GM12874 (cell line): ENCODE data around the gene RPRD1B.

Source experiments
- TF ChIP-seq, protein P1 (sequence below): IDR thresholded peaks from 2 replicates; pipeline ENCODE4 v1.5.1; 2011; ENCODE audit warnings: low read depth, mild to moderate bottlenecking, control low read depth, low read length, moderate library complexity; ENCODE audit not compliant: insufficient read depth

The RPRD1B gene

DNA sequence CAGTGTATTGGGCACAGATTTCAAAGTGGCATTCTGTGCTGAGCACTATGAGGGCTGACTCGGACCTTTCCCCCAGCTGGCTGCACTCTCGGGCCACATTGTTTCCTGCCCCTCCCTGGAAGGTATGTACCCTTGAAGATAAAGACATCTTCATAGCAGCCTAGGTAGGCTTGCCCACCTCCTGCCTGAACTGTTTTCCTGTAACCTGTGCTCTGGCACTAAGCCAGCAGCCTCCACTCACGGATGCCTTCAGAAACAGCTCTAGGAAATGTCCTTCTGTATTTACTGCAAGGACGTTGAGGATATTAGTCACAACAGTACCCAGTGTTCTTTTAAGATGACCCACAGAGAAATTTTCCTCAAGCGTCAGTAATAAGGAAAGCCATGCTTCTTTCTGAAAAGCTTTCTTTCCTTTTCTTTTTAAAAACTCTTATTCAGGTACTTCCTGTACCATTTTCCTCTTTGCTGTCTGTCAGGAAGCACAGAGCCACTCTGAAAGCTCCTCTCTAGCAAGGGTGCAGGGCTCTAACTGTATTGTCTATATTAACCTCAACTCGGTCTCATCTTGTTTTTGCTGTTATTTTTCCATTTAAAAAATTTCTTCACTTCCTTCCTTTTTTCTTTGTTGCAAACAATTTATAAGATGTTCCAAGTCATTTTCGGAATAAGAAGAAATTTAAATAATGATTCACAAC is 43.8 kb upstream of the RPRD1B start:
- TF ChIP-seq, protein P1, sequence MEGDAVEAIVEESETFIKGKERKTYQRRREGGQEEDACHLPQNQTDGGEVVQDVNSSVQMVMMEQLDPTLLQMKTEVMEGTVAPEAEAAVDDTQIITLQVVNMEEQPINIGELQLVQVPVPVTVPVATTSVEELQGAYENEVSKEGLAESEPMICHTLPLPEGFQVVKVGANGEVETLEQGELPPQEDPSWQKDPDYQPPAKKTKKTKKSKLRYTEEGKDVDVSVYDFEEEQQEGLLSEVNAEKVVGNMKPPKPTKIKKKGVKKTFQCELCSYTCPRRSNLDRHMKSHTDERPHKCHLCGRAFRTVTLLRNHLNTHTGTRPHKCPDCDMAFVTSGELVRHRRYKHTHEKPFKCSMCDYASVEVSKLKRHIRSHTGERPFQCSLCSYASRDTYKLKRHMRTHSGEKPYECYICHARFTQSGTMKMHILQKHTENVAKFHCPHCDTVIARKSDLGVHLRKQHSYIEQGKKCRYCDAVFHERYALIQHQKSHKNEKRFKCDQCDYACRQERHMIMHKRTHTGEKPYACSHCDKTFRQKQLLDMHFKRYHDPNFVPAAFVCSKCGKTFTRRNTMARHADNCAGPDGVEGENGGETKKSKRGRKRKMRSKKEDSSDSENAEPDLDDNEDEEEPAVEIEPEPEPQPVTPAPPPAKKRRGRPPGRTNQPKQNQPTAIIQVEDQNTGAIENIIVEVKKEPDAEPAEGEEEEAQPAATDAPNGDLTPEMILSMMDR: no peak

DNA sequence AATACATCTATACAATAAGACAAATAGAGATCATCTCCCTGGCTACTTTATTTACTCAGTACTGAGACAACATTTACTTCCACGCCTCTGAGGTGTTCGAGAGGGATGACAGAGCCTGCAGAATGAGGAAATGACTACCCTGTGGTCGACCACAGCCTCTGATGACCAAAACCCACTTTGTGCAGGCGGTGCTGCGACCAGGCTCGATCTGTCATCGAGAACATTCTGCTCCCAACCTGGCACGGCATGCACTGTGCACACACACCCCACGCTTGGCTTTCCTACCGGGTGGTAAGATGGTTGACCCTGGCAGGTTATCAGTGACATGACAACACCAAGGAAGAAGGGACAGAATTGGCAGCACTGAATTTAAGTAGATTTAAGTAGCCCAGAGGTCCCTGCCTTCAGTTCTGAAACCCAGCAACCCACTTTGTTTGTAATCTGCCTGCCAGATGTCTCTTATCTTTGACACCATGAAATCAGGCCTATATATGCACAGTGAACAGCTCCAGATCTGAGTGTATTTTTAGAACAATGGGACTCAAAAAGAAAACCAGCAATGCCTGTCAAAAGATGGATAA is 42.9 kb upstream of the RPRD1B start:
- TF ChIP-seq, protein P1: no peak

DNA sequence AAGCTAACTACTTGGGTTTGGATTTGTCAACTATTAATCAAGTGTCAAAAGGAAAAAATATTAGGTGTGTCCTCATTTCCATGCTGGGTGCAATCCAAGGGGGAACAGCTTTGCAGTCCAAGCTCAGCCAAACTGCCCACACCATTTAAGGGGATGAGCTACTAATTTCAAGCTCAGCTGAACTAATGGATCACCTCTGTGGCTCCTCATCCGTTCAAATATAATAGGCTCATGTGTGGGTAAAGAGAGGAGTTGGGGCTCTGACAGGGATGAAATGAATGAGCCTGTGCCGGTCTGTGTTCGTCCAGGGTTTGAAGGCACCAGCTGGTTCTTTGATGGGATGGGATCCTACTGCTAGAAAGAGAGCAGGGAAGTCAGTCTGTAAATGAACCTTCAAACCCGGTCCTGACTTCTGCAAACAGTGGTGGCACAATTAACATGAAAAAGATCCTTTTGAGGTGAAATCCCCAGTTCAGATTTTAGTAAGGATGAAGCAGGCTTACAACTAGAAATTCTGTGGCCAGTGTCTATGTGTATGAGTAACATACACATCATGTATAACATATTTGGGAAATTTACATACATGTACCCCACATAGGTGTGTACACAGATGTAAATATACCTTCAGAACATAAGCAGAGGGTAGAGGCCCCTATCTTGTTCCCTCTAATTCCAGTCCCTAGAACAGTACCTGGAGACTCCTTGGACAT is 42.2 kb upstream of the RPRD1B start:
- TF ChIP-seq, protein P1: no peak

DNA sequence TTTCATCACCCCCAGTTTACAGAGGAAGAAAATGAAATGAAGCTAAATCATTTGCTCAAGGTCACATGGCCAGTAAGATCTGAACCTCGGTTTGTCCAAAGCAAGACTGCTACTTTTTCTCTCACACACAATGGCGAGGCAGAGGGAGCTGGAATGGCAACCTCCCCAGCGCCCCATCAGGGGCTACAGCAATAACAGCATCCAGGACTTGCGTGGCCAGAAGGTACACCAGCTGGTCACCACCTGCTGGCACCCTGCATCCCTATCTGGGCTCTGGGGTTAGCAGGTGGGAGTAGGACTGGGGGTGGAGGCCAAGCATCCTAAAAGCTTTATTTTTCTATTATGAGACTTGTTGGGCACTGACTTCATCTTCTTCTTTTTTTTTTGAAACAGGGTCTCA is 41.6 kb upstream of the RPRD1B start:
- TF ChIP-seq, protein P1: no peak

DNA sequence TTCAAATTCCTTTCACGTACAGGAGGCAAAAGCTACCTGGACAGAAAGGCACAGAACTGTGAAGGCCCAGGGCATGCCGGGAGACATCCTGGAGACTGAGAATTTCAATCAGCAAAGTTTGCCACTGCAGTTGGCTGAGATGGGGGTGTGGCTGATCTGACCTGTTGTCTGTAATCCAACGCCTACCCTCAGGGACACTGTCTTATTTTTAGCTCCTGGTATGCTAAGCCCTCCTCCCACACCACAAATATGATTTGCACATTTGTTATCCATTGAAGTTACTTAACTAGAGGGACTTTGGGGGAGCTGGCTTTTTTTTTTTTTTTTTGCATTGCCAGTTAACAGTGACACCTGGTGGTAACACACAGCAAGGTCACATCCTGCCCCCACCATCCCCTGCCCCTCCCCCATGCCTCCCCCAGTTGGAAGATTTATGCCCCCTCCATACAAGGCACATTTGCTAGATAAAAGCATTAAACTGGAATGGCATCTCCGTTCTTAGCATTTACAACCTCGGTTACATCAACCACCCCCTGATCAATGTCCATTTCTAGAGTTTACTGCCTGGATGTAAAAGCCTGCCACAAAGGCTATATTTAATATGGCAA is 40.6 kb upstream of the RPRD1B start:
- TF ChIP-seq, protein P1: peak; percentile 60

DNA sequence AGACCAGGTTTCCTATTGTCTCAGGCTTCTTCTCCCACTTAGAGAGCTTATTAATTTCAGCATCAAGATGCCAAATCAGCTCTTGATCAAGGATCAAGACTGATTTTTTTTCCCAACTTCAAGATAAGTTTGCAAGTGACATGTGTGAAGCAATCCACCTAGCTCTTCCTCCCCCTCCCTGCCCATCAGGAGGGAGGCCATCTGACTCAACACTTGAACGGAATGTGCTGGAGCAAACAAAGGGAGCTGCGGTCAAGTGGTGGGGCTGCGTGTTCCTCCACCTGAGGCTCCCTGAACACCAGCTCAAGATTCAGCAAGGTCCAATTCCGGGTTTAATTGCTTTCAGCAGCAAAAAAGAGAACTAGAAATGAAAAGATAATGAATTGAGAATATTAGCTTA is 39.0 kb upstream of the RPRD1B start:
- TF ChIP-seq, protein P1: no peak
